ENCODE data around the gene TTLL5.

TTLL5 gene, protein sequence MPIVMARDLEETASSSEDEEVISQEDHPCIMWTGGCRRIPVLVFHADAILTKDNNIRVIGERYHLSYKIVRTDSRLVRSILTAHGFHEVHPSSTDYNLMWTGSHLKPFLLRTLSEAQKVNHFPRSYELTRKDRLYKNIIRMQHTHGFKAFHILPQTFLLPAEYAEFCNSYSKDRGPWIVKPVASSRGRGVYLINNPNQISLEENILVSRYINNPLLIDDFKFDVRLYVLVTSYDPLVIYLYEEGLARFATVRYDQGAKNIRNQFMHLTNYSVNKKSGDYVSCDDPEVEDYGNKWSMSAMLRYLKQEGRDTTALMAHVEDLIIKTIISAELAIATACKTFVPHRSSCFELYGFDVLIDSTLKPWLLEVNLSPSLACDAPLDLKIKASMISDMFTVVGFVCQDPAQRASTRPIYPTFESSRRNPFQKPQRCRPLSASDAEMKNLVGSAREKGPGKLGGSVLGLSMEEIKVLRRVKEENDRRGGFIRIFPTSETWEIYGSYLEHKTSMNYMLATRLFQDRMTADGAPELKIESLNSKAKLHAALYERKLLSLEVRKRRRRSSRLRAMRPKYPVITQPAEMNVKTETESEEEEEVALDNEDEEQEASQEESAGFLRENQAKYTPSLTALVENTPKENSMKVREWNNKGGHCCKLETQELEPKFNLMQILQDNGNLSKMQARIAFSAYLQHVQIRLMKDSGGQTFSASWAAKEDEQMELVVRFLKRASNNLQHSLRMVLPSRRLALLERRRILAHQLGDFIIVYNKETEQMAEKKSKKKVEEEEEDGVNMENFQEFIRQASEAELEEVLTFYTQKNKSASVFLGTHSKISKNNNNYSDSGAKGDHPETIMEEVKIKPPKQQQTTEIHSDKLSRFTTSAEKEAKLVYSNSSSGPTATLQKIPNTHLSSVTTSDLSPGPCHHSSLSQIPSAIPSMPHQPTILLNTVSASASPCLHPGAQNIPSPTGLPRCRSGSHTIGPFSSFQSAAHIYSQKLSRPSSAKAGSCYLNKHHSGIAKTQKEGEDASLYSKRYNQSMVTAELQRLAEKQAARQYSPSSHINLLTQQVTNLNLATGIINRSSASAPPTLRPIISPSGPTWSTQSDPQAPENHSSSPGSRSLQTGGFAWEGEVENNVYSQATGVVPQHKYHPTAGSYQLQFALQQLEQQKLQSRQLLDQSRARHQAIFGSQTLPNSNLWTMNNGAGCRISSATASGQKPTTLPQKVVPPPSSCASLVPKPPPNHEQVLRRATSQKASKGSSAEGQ (N-terminal part only)

GRCh38 chr14:75660630-75661498 is at the start of gene TTLL5, which contains the start of gene ERG28:
TSS of gene TTLL5 (plus strand) at chr14:75661246. CDS start at chr14:75663150, 1,904 bp downstream.
TSS of gene ERG28 (minus strand) at chr14:75660876. CDS start at chr14:75657502, 3,374 bp downstream.
- peak; percentile 99 for DNase-seq

GRCh38 chr14:75612157-75612556 is 48.9 kb upstream of the TTLL5 start:
- DNase-seq = no peak

DNA sequence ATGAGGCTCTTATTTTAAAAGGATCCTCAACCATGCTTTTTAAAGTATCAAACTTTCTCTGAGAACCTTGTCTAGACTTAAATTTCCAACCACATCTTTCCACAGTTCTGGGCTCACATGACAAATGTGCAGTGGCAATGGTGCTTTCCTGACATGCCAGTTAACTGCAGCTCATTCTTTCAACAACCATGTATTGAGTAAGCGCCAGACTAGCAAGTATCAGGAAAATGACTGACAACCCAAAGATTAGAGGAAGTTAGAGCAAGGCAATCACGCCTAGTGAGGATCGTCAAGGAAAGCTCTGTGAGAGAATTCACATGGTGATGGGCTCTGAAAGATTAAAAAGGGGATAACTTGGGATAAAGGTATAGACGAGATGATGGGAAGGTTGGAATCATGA is 46.9 kb upstream of the TTLL5 start:
- DNase-seq = peak; percentile 7

- peak; percentile 41 for DNase-seq
Observed at GRCh38 chr14:75615200-75615599, 45.8 kb upstream of the TTLL5 start.

- DNase-seq = no peak
Observed at GRCh38 chr14:75619548-75619947, 41.5 kb upstream of the TTLL5 start.

DNA sequence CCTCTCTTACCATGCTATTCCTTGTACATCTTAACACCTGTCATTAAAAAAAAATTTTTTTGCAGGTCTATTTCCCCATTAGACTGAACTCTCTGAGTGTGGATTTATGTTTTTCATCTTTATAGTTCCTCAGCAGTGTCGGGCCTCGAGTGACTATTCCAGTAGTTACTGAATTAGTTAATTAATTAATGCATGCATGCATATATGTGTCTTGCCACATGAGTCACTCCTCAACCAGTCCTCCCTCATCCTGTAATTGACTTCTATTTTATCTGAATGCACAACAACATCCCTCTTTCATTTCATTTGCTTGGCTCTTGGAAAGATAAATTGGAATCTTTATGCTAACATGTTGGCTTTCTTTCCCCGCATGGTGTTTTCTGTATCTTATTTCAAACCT is 36.0 kb upstream of the TTLL5 start:
- no peak for DNase-seq

DNA sequence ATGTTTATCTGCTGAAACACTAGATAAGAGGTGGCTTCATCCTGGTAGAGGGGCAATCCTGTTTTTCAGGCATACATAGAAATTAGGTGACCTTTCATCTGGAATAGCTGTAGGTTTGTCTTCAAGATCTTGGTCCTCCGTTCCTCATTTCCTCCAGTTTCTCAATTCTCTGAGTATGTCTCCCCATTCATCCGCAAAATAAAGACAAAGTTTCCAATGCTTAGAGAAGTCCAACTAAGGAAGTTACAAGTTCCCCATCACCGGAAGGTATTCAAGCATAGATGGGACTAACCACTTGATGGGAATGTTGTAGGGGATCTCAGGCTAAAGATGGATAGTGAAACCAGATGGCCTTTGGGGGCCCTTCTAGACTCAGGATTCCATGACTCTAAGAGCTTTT is 34.6 kb upstream of the TTLL5 start:
- DNase-seq = no peak

GRCh38 chr14:75626863-75627262 is 34.2 kb upstream of the TTLL5 start:
- DNase-seq = no peak

GRCh38 chr14:75627406-75627805 is 33.6 kb upstream of the TTLL5 start:
- no peak for DNase-seq

- DNase-seq = no peak
Observed at GRCh38 chr14:75628816-75629215, 32.2 kb upstream of the TTLL5 start.

DNA sequence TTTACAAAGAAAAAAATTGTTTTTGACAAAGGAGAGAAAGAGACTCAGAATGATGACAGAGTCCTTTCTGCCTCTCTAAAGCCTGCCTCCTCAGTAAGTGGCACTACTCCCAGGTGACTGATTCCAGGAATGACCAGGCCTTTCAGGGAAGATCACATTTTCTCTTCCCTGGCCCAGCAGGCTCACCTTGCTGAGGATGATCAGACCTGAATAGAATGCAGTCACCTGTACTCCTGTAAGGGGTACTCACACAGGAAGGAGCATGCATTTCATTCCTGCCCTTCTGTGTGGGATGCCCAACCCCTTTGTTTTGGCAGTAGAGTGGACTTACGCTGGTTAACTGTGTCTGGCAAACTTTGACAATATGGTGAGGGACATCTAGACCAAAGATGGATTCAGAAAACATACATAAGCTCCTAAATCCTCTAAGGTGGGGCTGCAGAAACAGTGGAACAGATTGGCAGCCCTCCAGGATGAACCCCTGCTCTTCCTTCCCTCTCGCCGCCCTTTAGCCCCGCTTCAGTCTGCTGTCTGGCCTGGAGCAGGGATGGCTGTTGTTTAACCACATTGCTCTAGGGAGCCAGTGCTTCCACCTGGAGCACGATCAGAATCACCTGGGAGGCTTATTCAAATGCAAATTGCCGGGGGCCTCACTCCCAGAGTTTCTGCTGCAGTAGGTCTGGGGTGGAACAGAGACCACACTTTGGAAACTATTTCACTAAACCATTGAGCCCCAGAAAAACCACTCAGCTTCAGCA is 30.2 kb upstream of the TTLL5 start:
- DNase-seq = no peak

GRCh38 chr14:75631453-75631831 is 29.6 kb upstream of the TTLL5 start:
- no peak for DNase-seq

GRCh38 chr14:75634848-75635247 is 26.2 kb upstream of the TTLL5 start:
- no peak for DNase-seq

- no peak for DNase-seq
Observed at GRCh38 chr14:75636100-75636692, 24.9 kb upstream of the TTLL5 start.

DNA sequence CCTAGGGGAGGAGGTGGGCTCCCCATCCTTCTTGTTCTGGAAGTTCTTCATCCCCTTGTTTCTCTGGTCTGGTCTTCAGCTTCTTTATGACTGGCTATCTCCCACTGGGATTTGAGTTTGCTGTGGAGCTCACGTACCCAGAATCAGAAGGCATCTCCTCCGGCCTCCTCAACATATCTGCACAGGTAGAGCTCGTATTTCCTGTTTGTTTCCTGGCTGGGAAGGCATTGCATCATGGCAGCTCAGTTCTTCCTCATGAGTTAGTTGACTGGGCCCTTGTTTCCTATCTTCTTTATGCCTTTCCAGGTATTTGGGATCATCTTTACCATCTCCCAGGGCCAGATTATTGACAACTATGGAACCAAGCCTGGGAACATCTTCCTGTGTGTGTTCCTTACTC is 20.2 kb upstream of the TTLL5 start:
- DNase-seq = no peak

- DNase-seq = no peak
Observed at GRCh38 chr14:75643985-75644384, 17.1 kb upstream of the TTLL5 start.

DNA sequence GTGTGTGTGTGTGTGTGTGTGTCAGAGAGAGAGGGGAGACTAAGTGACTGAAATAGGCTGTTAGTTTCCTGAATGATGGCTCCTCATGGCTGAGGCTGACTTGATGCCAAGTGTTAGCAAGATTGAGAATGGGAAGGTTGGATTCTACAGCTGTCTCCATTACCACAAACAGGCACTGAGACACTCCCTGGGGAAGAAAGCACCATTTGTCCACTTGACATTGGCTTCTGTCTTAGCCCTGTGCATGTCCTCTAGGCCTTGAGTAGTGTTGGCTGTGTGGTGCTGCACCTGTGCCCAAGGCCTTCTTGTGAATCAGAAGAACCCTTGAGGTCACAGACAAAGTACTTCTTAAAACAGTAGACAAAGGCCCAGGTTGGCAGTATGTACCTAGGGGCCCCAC is 16.0 kb upstream of the TTLL5 start:
- no peak for DNase-seq

DNA sequence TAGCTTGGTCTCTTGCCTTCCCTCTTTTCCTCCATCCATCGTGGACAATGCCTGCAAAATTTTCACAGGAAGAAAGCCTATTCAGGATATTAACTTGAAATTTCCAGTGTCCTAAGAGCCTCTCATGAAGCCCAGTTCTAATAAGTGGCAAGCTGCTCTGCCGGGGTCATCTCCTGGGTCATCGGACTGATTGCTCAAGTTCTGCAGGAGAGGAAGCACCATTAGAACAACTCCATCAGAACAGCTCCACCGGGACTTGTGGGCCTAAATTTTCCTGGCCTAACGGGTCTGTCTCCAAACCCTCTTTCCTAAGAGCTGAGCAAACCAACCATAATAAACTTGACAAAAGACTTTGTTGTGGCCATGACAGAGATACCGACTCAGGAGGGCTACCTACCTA is 14.3 kb upstream of the TTLL5 start:
- DNase-seq = no peak

- no peak for DNase-seq
Observed at GRCh38 chr14:75647640-75648039, 13.4 kb upstream of the TTLL5 start.

DNA sequence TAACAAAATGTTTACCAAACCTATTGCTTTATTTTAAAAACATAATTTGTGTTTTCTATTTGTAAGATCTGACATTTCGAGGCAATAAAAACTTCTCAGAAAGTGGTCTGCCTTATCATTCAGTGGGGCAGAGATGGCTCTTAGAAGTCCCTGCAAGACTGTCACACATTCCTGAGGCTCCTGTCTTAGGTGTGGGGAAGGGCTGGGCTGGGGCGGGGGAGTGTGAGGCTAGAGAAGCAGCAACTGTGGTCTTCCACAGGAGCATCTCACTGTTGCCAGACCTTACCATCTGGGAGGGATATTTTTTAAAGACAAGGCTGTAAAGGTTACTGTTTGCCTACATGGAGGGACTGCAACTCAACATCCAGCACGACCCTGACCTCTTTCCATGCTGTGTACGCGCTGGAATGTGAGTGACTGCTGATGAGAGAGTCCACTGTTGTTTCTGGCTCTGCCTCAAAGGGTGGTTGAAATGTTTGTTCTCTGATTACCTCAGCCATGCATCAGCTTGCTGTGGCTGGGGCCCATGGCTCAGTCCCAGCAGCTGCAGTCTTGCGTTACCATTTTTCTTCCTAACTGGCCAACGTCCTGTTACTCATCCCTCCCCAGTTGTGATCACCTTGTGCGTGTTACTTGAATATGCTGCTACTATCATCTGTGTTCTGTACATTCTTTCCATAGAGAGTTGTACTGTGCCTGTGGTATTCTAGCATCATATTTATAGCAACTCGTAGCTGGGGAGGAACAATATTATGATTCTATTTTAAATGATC is 12.8 kb upstream of the TTLL5 start:
- DNase-seq = no peak

Measured in hematopoietic multipotent progenitor cell treated with erythropoietin and hydrocortisone succinate and interleukin-3 and kit ligand, for 6 days (in vitro differentiated cells).